22Rv1 (cell line): ENCODE data around the gene CSTF1.

Source experiments
- CTCF ChIP-seq: fragments of 450-650 bp; IDR thresholded peaks from 2 replicates; pipeline ENCODE4 v1.5.1; 2017; ENCODE audit warnings: mild to moderate bottlenecking
- ZFX ChIP-seq: fragments of 450-650 bp; IDR thresholded peaks from 2 replicates; pipeline ENCODE4 v1.6.1; 2017; ENCODE audit warnings: antibody characterized with exemption, borderline replicate concordance

GRCh38 chr20:56428410-56428809, 36.0 kb downstream of the CSTF1 start:
- TF ChIP-seq CTCF (no peak), ZFX (no peak)
